ENCODE results near the gene IL36A. TPM values are rescaled to one million over a fixed set of nuclear protein-coding genes. Genes with fewer than 3 reads are reported as not detected.

The IL36A gene
- total RNA-seq, 3 donors from 2014 or later = not detected

DNA sequence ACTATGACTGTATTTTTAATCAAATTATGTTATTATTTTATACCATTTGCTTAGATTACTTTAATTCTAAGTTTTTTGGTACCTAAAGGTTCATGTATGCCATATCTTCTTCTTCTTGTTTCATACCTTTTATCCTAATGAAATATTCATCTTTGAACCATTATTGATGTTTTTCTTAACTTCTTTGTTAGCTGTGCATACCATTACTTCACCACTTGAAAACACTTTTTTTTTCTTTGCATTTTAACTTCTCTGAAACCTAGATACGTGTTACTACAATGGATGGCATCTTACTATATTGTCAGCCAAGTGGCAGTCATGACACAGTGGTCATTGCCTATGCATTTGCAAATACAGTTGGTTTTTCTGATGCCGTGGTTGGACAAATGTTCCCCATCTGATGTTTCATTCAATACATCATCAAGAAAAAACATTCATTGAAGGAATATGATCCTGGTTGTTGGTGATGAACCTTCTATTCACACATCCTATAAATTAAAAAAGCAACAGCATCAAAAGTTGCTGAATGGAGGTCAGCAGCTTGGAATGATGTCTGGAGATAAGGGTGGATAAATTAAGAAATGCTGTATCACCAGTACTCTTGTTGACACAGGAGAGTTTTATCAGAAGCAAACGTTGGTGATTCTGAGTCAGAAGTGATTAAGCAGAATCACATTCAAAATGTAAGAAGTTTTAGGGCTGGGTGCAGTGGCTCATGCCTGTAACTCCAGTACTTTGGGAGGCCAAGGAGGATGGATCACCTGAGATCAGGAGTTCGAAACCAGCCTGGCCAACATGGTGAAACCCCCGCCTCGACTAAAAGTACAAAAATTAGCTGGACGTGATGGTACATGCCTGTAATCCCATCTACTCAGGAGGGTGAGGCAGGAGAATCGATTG, 7.4 kb downstream of the IL36A start:
- intact Hi-C loops (cut with DNase I; ENCODE audit: low total_unique reads) = no loop called here
- TF ChIP-seq POLR2A (IDR thresholded peaks at IDR 0.05) = no peak
- TF ChIP-seq, protein P1, sequence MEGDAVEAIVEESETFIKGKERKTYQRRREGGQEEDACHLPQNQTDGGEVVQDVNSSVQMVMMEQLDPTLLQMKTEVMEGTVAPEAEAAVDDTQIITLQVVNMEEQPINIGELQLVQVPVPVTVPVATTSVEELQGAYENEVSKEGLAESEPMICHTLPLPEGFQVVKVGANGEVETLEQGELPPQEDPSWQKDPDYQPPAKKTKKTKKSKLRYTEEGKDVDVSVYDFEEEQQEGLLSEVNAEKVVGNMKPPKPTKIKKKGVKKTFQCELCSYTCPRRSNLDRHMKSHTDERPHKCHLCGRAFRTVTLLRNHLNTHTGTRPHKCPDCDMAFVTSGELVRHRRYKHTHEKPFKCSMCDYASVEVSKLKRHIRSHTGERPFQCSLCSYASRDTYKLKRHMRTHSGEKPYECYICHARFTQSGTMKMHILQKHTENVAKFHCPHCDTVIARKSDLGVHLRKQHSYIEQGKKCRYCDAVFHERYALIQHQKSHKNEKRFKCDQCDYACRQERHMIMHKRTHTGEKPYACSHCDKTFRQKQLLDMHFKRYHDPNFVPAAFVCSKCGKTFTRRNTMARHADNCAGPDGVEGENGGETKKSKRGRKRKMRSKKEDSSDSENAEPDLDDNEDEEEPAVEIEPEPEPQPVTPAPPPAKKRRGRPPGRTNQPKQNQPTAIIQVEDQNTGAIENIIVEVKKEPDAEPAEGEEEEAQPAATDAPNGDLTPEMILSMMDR (IDR thresholded peaks at IDR 0.05) = no peak
- DNase-seq (ENCODE audit: low spot score in 2 of 2) = no peak
- H3K4me3 ChIP-seq = no peak overlapping the region
- no peaks in the 10 kb centered on the region for H3K9me3 ChIP-seq
- no peaks in the 10 kb centered on the region for H3K4me1 ChIP-seq
- H3K27me3 ChIP-seq = no peaks in the 10 kb centered on the region
- H3K36me3 ChIP-seq = no peaks in the 10 kb centered on the region
- H3K27ac ChIP-seq = no peak overlapping the region

DNA sequence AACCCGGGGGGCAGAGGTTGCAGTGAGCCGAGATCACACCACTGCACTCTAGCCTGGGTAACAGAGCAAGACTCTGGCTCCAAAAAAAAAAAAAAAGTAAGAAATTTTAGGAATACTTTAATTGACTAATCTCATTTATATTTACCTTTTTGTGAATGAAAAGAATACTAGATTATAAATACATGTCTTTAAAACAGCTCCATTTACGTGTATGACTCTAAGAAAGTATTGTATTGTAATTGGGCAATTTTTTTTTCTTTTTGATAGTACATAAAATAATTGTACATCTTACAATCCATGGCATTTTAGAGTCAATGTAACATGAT, 8.0 kb downstream of the IL36A start:
- H3K9me3 ChIP-seq = no peaks in the 10 kb centered on the region
- no peak overlapping the region for H3K27ac ChIP-seq
- no peaks in the 10 kb centered on the region for H3K4me1 ChIP-seq
- DNase-seq (ENCODE audit: low spot score in 2 of 2) = no peak
- TF ChIP-seq, protein P1 (IDR thresholded peaks at IDR 0.05) = no peak
- TF ChIP-seq POLR2A (IDR thresholded peaks at IDR 0.05) (no peak), POLR2AphosphoS5 (IDR thresholded peaks at IDR 0.05) (no peak)
- no peaks in the 10 kb centered on the region for H3K27me3 ChIP-seq
- no peaks in the 10 kb centered on the region for H3K36me3 ChIP-seq
- H3K4me3 ChIP-seq = no peak overlapping the region
- intact Hi-C loops (cut with DNase I; ENCODE audit: low total_unique reads) = no loop called here

DNA sequence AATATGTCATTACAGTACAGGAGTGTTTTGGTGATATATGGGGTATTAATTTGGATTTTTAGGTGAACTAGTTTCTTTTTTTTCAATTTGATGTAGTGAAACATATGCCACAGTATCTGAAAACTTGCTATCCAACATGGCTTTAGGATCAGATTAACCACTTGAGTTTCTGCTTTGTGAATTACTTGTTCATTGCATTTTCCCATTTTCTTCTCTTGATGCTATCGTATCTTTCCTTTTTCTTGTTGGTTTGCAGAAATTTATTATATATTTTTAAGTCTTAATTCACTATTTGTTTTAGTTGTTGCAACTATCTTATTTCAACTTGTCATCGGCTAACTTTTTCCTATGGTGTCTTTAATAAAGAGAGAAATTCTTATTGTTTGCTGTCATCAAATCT, 8.8 kb downstream of the IL36A start:
- TF ChIP-seq POLR2A (IDR thresholded peaks at IDR 0.05) = no peak
- TF ChIP-seq, protein P1 (IDR thresholded peaks at IDR 0.05) = no peak
- no peak for TF ChIP-seq POLR2AphosphoS5 (IDR thresholded peaks at IDR 0.05)
- H3K27me3 ChIP-seq = no peaks in the 10 kb centered on the region
- no peak overlapping the region for H3K4me3 ChIP-seq
- DNase-seq (ENCODE audit: low spot score in 2 of 2) = no peak
- no peaks in the 10 kb centered on the region for H3K9me3 ChIP-seq
- intact Hi-C loops (cut with DNase I; ENCODE audit: low total_unique reads) = no loop called here
- H3K4me1 ChIP-seq = no peaks in the 10 kb centered on the region
- no peak overlapping the region for H3K27ac ChIP-seq
- H3K36me3 ChIP-seq = no peaks in the 10 kb centered on the region

DNA sequence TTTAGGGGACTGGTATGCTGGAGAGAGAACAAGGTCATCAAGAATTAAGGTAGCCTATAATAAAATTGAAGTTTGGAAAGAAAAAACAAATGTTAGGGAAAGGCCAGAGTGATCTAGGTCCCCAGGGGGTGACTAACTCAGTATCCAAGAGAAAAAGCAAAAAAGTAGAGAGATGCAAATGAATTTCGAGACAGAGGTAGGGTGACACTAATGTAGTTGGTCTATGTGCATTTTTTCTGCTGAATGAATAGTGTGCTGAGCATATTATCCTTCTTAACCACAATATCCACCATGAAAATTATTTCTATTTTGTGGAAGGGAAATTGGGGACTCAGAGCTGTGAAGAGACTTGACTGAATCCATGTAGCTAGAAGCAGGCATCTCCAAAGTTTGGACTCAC, 9.8 kb downstream of the IL36A start:
- Histone ChIP-seq H3K4me3 (no peak overlapping the region), H3K36me3 (no peaks in the 10 kb centered on the region), H3K27ac (no peak overlapping the region), H3K27me3 (no peaks in the 10 kb centered on the region), H3K4me1 (no peaks in the 10 kb centered on the region), H3K9me3 (no peaks in the 10 kb centered on the region)
- intact Hi-C loops (cut with DNase I; ENCODE audit: low total_unique reads) = no loop called here
- TF ChIP-seq POLR2A (IDR thresholded peaks at IDR 0.05) = no peak
- TF ChIP-seq, protein P1 (IDR thresholded peaks at IDR 0.05) = no peak
- no peak for TF ChIP-seq POLR2AphosphoS5 (IDR thresholded peaks at IDR 0.05)
- no peak for DNase-seq (ENCODE audit: low spot score in 2 of 2)

DNA sequence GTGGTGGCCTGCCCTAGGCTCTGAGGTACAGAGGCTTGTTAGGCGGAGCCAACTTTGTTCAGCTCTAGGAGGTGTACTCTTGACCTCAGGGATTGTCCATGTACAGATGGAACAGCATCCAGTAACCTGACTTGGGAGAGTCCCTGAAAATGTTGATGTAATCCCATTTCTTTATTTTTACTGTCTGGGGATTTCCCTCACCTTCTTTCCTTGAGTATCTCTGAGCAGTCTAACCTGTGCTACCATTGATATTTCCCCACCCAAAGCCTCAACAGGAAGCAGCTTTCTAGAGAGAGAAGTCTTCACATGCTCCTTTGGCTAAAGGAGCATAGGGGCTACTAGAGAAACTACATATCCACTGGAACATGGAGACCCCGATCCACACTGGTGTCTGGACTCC, 10.4 kb downstream of the IL36A start:
- TF ChIP-seq, protein P1 (IDR thresholded peaks at IDR 0.05) = no peak
- TF ChIP-seq POLR2A (IDR thresholded peaks at IDR 0.05) (no peak), POLR2AphosphoS5 (IDR thresholded peaks at IDR 0.05) (no peak)

More for the DNA sequence above, 10.4 kb downstream of the IL36A start:
- no peaks in the 10 kb centered on the region for H3K4me1 ChIP-seq
- H3K9me3 ChIP-seq = no peaks in the 10 kb centered on the region
- intact Hi-C loops (cut with DNase I; ENCODE audit: low total_unique reads) = no loop called here
- no peak overlapping the region for H3K27ac ChIP-seq
- no peak for DNase-seq (ENCODE audit: low spot score in 2 of 2)
- no peak overlapping the region for H3K4me3 ChIP-seq
- H3K27me3 ChIP-seq = no peaks in the 10 kb centered on the region
- no peaks in the 10 kb centered on the region for H3K36me3 ChIP-seq
